HG02623 (cell line): ENCODE results near the gene PTPRN2.
"Not testable (repeated sequence)": the region's sequence is repeated elsewhere in the genome, so short reads cannot be mapped to it uniquely, and the experiment has no call there.

Experiments
- ATAC-seq: cut with Tn5 transposase; IDR thresholded peaks from one replicate; pipeline ENCODE4 v1.9.1; 2021; ENCODE audit warnings: moderate library complexity; ENCODE audit not compliant: unreplicated experiment

The PTPRN2 gene

DNA sequence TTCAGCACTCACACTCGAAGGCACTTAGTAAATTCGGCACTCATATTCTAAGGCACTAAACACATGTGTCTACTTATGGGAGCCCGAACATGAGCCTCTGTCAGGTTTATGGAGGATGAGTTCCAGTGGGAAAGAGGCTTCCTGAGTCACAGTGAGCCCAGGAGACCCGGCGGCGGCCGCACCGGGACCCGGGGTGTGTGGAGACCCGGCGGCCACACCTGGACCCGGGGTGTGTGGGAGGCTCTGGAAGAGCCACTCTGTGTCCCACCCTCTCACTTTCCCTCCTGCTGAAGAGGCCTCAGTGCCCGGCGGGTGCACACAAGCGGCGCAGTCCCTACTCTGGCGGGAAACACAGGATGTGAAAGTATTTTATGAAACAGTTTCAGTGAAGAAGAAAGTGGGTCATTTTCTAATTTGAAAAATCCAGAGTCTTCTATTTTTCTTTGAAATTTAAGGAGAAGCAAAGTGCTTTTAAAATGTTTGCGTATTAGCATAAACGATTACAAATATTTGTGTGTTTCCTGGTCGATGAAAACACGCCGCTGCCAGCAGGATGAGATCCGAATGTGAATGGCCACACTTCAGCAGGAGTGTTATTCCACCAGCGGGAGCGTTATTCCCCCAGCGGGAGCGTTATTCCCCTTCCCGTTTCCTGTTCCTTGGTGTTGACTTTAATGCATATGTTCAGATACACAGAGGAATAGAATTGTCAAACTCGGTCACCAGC, 625.7 kb downstream of the PTPRN2 start:
- no peak for ATAC-seq

DNA sequence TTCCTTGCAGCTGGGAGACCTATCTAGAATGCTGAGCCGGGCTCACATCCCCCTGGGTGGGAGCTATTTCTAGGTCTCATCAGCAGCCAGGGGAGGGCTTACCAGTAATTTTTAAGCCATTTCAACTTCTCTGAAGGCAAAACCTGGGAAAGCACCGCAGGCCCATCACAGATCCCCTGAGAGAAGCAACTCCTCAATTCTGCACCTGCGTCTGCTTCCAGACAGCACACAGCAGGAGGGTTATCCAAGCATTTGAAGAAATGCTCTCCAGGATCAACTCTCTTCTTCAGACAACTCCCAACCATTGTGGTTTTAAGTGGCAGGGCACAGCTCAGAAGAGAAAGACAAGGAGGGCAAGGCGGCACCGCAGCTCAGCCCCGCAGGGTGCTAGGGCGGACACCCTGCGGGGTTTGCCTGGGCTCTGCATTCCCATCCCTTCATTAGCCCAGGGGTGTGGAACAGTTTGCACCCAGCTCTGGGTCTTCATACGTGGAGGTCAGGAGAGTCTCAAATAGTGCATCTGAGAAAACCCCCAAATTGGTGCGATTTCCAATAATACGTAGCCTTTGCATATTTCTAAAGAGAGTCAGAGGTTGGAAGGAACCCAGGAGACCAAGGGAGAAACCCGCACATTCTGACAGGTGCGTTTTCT, 632.1 kb downstream of the PTPRN2 start:
- no peak for ATAC-seq

DNA sequence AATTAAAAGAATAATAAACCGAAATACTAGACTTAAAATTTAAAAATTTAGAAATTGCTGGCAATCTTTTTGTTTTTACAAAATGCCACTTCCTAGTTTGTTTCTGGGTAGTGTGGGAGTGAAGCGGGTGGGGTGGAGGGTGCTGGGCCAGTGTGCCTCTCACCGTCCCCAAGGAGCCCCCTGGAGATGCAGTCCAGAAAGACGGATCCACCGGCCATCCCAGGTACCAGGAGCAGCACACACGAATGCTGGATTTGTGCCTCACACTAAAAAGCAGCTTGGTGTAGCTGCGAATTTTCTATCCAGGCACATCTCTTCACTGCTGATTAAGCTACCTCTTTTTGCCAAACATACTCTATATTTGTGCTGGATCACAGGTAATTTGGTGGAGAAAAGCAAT, 632.7 kb downstream of the PTPRN2 start:
- no peak for ATAC-seq

- no peak for ATAC-seq
These were observed 634.6 kb downstream of the PTPRN2 start for GRCh38 chr7:157952841-157953645.

DNA sequence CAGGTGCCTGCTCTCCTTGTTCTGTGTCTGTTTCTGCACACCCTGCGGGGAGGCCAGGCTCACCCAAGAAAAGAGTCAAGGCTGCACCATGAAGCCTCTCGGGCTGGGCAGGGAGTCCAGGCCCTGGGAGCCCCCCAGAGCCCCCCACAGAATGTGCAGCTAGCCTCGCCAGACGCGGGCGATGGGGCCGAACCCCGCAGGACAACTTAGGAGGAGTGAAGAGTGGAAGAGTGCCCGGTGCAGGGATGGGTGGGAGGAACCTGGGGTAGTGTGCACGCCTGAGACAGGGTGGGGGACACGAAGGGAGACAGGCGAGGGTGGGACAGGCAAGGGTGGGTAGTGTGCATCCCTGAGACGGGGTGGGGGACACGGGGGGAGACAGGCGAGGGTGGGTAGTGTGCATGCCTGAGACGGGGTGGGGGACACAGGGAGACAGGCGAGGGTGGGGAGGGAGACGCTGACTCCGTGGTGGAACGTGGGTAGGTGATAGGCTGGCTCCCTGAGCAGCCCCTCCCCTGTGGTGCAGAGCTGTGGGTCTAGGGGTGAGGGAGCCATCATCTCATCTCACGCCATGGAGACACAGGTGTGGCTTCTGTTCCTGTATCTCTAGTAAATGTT, 635.5 kb downstream of the PTPRN2 start:
- ATAC-seq: no peak

DNA sequence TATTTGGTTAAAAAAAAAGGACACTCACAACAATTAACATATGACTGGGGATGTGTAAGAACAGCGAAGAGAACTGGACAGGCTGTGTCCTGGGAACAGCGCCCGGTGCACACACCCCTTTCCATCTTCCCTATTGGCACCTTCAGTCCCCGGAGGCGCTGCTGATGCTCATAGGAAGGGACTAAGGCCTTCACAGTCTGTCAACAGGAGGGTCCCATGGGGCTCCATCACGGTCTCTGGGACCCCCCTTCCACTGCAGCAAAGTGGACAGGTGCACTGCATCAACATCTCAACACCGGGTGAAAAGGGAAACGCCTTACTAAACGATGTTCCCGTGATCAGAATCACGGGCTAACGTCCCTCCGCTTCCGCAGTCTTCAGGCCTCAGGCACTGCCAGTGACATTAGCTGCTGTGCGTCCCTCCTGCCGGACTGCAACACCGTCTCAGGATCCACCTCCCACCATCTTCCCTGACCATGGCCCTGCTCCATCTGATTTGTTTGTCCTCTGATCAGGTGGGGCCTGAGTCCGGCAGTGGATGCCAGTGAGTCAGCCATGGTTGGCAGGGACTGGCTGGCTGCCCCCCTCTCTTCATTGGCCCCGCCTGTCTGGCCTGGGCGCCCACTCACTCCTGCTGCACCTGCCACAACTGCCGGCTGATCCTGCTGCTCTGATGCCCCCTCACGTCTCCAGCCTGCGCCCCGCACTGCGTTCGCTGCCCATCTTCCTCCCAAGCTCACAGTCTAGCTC, 636.1 kb downstream of the PTPRN2 start:
- ATAC-seq: no peak

DNA sequence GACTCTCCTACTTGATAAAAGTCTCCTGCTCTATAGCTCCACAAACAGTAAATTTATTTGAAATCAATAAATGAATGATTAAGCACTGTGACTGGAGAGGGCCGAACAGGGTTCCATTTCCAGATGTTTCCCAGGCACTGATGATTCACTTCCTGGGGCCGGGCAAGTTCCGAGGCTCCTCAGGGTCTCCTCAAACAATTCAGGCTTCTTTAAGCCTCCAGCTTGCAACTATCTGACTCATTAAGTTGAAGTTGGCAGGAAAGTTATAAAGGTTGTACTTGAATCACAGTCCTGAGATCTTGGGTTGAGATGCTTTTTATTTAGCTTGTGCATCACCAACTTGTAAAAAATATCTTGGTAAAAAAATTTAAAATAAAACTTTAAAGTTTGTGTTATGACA, 637.9 kb downstream of the PTPRN2 start:
- ATAC-seq: no peak

DNA sequence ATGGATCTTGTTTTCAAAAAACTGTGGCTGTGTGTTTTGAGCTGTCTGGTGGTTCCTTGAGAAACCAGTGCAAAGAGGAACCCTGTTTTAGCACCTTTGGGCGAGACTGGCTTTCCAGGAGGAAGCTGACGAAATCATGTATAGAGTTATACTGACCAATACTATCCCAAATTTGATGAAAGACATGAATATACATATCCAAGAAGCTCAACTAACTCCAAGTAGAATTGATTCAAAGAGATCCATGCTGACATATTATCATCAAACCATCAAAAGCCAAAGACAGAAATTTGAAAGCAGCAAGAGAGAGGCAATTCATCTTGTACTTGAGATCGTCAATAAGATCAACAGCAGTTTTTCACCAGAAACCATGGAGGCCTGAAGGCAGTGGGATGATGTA, 640.1 kb downstream of the PTPRN2 start:
- no peak for ATAC-seq

DNA sequence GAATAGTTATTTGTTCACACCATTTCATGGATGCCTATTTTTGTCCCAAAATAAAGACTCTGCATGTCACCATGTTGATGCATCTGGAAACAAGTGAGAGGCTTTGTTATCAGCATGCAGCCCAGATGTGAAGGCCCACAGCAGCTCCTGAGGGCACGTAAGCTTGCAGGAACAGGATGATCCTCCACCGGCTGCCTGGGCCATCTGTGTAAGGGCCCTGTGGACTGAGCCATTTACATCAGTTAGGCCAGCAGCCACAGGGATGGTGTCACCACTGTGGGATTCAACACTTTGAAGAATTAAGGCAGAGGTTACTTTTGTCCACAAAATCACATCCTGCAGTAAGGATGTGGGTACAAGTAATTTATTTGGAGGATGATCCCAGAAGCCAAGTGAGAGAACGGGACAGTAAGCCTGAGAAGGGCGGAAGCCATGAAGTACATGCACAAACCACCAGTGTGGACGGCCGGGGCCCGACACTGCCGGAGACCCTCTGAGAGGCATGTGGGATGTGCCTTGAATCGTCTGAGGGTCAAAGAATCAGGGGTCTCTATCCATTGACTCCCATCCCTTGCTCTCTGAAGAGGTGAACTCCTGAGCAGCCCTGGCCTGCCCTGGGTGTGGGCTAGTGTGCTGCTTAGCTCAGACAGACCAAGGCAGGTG, 641.1 kb downstream of the PTPRN2 start:
- no peak for ATAC-seq

- no peak for ATAC-seq
These were observed 642.2 kb downstream of the PTPRN2 start for GRCh38 chr7:157945401-157945800.

DNA sequence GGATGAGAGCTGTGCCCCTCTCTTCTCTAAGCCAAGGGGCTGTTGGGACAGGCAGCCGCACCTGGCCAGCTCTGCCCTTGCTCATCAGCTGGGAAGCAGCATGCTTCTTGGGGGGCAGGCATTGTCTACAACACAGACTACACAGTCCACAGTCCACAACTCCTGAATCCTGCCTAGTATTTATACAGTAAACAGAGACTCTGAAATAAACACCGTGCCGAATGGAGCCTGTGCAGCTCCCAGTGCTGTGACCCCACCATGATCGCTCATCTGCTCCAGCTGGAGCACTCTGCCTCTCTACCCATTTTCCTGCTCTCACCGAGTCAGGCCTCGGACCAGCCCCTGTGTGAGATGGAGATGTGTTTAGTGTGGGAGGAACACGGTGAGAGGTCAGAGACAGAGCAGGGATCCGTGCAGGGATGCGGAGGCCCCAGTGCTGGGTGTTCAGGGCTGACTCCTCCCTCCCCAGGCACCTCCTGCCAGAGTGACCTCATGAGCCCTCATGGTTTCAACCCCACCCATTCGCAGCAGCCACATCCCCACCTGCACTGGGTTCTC, 642.8 kb downstream of the PTPRN2 start:
- ATAC-seq: no peak

- no peak for ATAC-seq
These were observed 643.6 kb downstream of the PTPRN2 start for GRCh38 chr7:157944051-157944450.

- no peak for ATAC-seq
These were observed 644.1 kb downstream of the PTPRN2 start for GRCh38 chr7:157943561-157943960.

DNA sequence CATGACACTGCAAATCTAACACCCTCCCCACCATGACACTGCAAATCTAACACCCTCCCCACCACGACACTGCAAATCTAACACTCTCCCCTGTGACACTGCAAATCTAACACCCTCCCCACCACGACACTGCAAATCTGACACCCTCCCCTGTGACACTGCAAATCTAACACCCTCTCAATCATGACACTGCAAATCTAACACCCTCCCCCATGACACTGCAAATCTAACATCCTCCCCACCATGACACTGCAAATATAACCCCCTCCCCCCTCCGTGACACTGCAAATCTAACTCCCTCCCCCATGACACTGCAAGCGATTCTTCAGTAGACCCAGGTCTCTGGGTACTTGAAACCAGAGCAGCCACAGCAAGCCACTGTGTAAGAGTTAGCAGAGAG, 646.4 kb downstream of the PTPRN2 start:
- no peak for ATAC-seq

DNA sequence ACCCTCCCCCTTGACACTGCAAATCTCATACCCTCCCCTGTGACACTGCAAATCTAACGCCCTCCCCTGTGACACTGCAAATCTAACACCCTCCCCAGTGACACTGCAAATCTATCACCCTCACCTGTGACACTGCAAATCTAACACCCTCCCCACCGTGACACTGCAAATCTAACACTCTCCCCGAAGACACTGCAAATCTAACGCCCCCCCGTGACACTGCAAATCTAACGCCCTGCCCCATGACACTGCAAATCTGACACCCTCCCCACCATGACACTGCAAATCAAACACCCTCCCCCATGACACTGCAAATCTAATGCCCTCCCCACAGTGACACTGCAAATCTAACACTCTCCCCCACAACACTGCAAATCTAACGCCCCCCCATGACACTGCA, 647.1 kb downstream of the PTPRN2 start:
- no peak for ATAC-seq

DNA sequence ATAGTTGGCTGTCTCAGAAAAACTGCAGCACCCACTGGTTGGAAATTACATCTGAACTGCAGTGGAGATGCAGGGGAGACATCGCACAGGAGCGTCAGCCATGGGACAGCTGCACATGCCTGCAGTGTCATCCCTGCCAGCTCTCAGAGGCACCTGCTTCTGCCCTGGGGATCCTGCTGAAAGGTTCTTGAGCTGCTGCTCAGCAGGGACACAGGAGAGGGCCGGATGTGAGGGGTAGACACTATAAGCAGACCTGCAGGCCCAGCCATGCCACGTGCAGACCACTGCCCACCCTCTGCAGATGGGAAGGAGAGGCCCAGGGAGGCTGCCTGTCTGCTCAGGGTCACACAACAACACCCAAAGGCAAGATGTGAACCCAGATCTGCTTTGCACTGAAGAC, 649.4 kb downstream of the PTPRN2 start:
- ATAC-seq: no peak

DNA sequence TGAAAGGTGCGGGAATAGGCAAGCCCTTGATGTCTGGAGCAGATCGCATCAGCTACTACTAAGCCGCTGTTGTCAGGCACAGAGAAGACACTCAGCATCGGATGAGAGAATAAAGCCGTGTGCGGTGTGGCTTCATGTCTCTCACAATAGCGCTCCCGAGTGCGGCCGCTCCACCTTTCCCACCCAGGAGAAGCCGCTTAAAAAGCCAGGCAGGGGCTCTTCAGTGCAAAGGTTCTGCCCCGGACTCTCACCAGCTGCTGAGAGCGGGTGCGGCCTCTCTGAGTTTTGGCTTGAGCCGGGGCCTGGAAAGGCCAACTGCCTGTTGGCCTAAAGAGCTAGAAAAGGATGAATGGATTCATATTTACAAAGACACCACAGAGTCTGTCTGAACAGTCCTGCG, 650.2 kb downstream of the PTPRN2 start:
- no peak for ATAC-seq

DNA sequence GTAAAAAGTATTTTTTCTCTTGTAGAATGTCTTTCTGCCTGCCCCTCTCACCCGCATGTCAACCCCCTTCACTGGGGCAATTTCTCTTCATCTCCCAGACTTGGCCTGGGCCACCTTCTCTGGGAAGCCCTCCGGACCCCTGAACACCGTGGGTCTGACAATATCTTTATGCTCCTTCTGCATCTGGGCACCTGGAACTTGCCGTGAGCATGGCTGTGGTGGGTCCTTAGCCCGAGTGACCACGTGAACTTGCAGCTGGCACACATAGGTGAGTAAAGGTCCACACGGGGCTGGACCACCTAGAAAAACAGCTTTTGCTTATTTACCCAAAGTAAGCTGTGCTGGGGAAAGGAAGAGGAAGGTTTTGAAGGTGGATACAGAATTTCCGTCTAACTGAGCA, 650.6 kb downstream of the PTPRN2 start:
- no peak for ATAC-seq

DNA sequence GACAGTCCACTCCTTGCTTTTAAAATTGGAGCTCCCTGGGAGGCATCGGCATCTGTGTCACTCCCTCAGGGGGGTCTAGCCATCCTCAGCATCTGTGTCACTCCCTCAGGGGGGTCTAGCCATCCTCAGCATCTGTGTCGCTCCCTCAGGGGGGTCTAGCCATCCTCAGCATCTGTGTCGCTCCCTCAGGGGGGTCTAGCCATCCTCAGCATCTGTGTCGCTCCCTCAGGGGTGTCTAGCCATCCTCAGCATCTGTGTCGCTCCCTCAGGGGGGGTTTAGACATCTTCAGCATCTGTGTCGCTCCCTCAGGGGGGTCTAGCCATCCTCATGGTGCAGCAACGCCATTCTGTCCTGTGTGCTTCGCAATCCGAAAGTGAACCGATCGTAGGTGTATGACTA, 651.9 kb downstream of the PTPRN2 start:
- not testable (repeated sequence) for ATAC-seq
